Measurements from ENCODE around the gene SCUBE1. TPM values are rescaled to one million over a fixed set of nuclear protein-coding genes. Genes with fewer than 3 reads are reported as not detected.

SCUBE1 gene
- total and polyA plus RNA-seq, 10 of the 15 experiments (the other 5 are each of a cell fraction or from before 2014, with no cell fraction given): not detected

- Histone ChIP-seq H3K4me1 (ENCODE audit: control insufficient read depth, insufficient read depth, low read length) (no peaks in the 10 kb centered on the region), H3K4me2 (ENCODE audit: control insufficient read depth, insufficient read depth) (no peak overlapping the region), H3K27ac (ENCODE audit: control insufficient read depth, insufficient read depth) (no peak overlapping the region), H3K4me3 (no peak overlapping the region), H2AFZ (ENCODE audit: control insufficient read depth, low read depth, low read length) (no peak overlapping the region), H3K9ac (ENCODE audit: control insufficient read depth, insufficient read depth, low read length) (no peak overlapping the region), H3K36me3 (ENCODE audit: control insufficient read depth in 2 of 2, insufficient read depth in 2 of 2, low read length in 1 of 2) (peaks cover 2 to 12% of the 10 kb centered on the region in 2 experiments; a peak in 3 of 4 replicates), H3K9me3 (replicated peaks; ENCODE audit: control insufficient read depth, insufficient read depth, low read length) (no peaks in the 10 kb centered on the region), H3K79me2 (ENCODE audit: control insufficient read depth, insufficient read depth, low read length) (no peaks in the 10 kb centered on the region), H4K20me1 (ENCODE audit: control insufficient read depth, insufficient read depth) (no peaks in the 10 kb centered on the region), H3K27me3 (replicated peaks in 1 of 2; ENCODE audit: control insufficient read depth in 2 of 2, insufficient read depth in 2 of 2, low read length in 1 of 2) (no peaks in the 10 kb centered on the region)
- FAIRE-seq (no peak), DNase-seq (ENCODE audit: low read depth, low spot score) (no peak), ATAC-seq (no peak)
- RAD21 ChIA-PET (ENCODE audit: unreplicated experiment): no interaction called here
- 99% methylated on average over 9 of the region's 9 CpGs for WGBS (ENCODE audit: insufficient coverage, insufficient replicate concordance, low lambda C conversion rate, missing lambda C conversion rate)
- TF ChIP-seq CBX3 (IDR thresholded peaks at IDR 0.05; ENCODE audit: borderline replicate concordance, low read depth): no peak
- no peak for TF ChIP-seq NFIC (IDR thresholded peaks at IDR 0.05; ENCODE audit: low read depth, low read length)
- TF ChIP-seq LARP7 (IDR thresholded peaks at IDR 0.05): no peak
- no peak for TF ChIP-seq RCOR1 (conservative IDR thresholded peaks at IDR 0.05; ENCODE audit: low read depth, low read length)
- TF ChIP-seq MEF2B (IDR thresholded peaks at IDR 0.05; ENCODE audit: partially characterized antibody, poor library complexity, severe bottlenecking): no peak
- TF ChIP-seq PAX5 (IDR thresholded peaks at IDR 0.05; ENCODE audit: borderline replicate concordance, low read depth, low read length): no peak
- TF ChIP-seq CHD4 (IDR thresholded peaks at IDR 0.05): no peak
- TF ChIP-seq POLR2AphosphoS2 (IDR thresholded peaks at IDR 0.05; ENCODE audit: low read depth, low read length): no peak
- no peak for TF ChIP-seq TBL1XR1 (IDR thresholded peaks at IDR 0.05; ENCODE audit: low read depth, low read length)
- no peak for TF ChIP-seq SMARCA5 (IDR thresholded peaks at IDR 0.05)
- no peak for TF ChIP-seq REST (IDR thresholded peaks at IDR 0.05; ENCODE audit: low read depth, low read length)
- no peak for TF ChIP-seq NBN (IDR thresholded peaks at IDR 0.05)
- TF ChIP-seq ZNF592 (IDR thresholded peaks at IDR 0.05): no peak
- no peak for TF ChIP-seq E2F8 (IDR thresholded peaks at IDR 0.05; ENCODE audit: low read depth, partially characterized antibody)
- TF ChIP-seq STAT1 (conservative IDR thresholded peaks at IDR 0.05): no peak
- BruUV-seq (replicated peaks): no TSS peak
- POLR2A ChIA-PET: no interaction called here
- SMC1A ChIA-PET (ENCODE audit: uncharacterized antibody, unreplicated experiment): no interaction called here
- intact Hi-C loops (cut with micrococcal nuclease; ENCODE audit: unreplicated experiment) (no loop called here), in situ Hi-C loops (cut with MboI) (no loop called here)
- CTCF ChIA-PET: no interaction called here
Observed at GRCh38 chr22:43173566-43173965, 169.6 kb downstream of the SCUBE1 start.

Data from GM12878 (cell line).